ENCODE results near the gene TYMP.
A peak's percentile ranks its signal among the peaks of the same experiment; 100 is the strongest.
"Not testable (repeated sequence)": the region's sequence is repeated elsewhere in the genome, so short reads cannot be mapped to it uniquely, and the experiment has no call there.

The TYMP gene

GRCh38 chr22:50523806-50524675 lies 5.8 kb downstream of the TYMP start:
- DNase-seq = no peak

- no peak for DNase-seq
Measured at GRCh38 chr22:50523458-50523805, 6.4 kb downstream of the TYMP start.

- no peak for DNase-seq
Measured at GRCh38 chr22:50522806-50523438, 6.9 kb downstream of the TYMP start.

GRCh38 chr22:50522208-50522805 lies 7.5 kb downstream of the TYMP start:
- no peak for DNase-seq

- DNase-seq = no peak
Measured at GRCh38 chr22:50521710-50522109, 8.1 kb downstream of the TYMP start.

- DNase-seq = no peak
Measured at GRCh38 chr22:50520826-50521453, 8.9 kb downstream of the TYMP start.

GRCh38 chr22:50520184-50520583 lies 9.6 kb downstream of the TYMP start:
- DNase-seq = not testable (repeated sequence)

- DNase-seq = no peak
Measured at GRCh38 chr22:50519151-50519550, 10.7 kb downstream of the TYMP start.

GRCh38 chr22:50518606-50519005 lies 11.2 kb downstream of the TYMP start:
- no peak for DNase-seq

GRCh38 chr22:50517495-50518260 lies 12.1 kb downstream of the TYMP start:
- DNase-seq = no peak

- no peak for DNase-seq
Measured at GRCh38 chr22:50516891-50517290, 12.9 kb downstream of the TYMP start.

GRCh38 chr22:50516068-50516467 lies 13.7 kb downstream of the TYMP start:
- no peak for DNase-seq

GRCh38 chr22:50513175-50513574 lies 16.6 kb downstream of the TYMP start:
- no peak for DNase-seq

GRCh38 chr22:50508897-50509296 lies 20.9 kb downstream of the TYMP start:
- no peak for DNase-seq

- peak; percentile 93 to 97 for DNase-seq
Measured at GRCh38 chr22:50507991-50508884, 21.6 kb downstream of the TYMP start, which contains the start of gene NCAPH2. Gene NCAPH2, plus strand, starts transcription at chr22:50508224. Its CDS starts 114 bp downstream, at chr22:50508338.

- DNase-seq = peak in 1 of 2 experiments; percentile 87
Measured at GRCh38 chr22:50507421-50507990, 22.3 kb downstream of the TYMP start, which contains the start of gene LMF2. Gene LMF2, minus strand, starts transcription at chr22:50507702. Its CDS starts 27 bp downstream, at chr22:50507675.

GRCh38 chr22:50506611-50507420 lies 23.0 kb downstream of the TYMP start:
- DNase-seq = no peak

GRCh38 chr22:50505776-50506610 lies 23.8 kb downstream of the TYMP start:
- no peak for DNase-seq

GRCh38 chr22:50505276-50505775 lies 24.5 kb downstream of the TYMP start:
- DNase-seq = no peak

Measured in NCI-H1930 (cell line).